HG03103 (cell line): ENCODE data around the gene EGR2.

ENCODE experiments used
- ATAC-seq: cut with Tn5 transposase; IDR thresholded peaks from one replicate; pipeline ENCODE4 v1.9.1; 2021; ENCODE audit warnings: low read depth; ENCODE audit not compliant: unreplicated experiment

The EGR2 gene

GRCh38 chr10:62816331-62817120 lies at the start of gene EGR2:
Gene EGR2 (minus strand): TSS chr10:62816366. CDS start chr10:62816029, 337 bp downstream.
- ATAC-seq: peak; percentile 74

DNA sequence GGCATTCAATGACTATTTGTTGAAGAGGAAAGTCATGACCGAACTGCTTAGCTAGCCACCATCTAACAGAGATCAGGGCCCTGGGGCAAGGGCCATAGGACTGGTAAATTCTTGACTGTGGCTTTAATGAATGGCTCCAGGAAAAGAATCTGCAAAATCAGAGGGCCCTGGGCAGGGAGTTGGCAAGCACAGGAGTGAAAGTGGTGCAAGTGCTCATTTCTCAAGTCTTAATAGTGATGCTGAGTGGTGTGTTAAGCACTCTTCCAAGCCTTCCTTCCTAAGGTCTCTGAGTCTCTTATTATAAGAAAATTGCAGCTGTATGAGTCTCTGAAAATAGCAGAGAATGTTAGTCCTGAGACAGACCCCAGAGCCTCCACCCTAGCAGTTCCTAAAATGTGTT lies 46.3 kb upstream of the EGR2 start:
- no peak for ATAC-seq

DNA sequence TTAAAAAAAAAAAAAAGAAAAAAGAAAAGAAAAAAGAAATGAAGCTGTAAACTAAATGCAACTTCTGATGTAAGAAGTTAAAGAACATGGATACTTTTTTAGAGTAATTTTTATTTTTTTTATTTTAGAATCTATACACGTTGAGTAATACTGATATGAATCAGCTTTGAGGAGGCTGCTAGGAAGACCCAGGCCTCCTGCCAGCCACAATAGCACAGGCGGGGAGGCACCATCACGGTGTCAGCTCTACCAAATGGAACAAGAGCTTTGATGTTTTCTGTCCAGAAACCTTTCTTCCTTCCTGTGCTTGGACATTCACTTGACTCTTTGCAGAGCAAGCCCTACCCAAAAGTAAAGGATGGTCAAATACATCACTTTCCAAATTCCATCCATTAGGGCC lies 45.3 kb upstream of the EGR2 start:
- no peak for ATAC-seq

DNA sequence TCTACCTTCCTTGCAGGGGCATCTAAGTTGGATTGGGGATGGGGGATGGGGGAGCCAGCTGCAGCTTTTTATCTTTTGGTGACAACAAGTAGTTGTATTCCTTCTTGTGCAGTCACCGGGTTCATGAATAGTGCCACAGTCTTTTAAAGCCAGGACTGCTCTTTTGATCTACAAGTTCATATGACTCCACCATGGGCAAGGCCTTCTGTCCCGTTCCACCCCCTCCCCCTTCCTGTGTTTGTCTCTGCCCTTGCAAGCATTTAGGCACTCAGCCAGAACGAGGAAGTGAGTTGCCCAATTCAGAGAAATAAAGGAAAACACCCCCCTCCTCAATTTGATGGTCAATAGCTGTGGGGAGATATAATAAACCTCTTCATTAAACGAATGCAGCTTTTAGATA lies 44.8 kb upstream of the EGR2 start:
- no peak for ATAC-seq

DNA sequence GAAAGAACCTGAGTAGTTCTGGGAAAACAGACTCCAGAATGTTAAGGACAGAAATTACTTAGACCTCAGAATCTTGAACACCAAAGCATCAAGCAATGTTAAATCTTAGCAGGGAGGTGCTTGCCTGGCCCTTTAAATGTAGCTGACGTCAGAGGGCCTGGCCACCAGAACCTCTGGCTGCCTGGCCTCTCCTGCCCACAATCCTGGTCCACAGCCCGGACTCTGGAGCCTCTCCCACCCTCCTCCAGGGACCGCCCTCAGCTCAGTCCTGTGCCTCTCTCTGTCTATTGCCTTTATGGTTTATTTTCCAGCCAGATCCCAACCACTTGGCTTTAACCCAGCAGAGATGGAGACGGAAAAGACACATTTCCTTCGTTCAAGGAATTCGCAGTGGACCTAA lies 42.2 kb upstream of the EGR2 start:
- ATAC-seq: no peak

DNA sequence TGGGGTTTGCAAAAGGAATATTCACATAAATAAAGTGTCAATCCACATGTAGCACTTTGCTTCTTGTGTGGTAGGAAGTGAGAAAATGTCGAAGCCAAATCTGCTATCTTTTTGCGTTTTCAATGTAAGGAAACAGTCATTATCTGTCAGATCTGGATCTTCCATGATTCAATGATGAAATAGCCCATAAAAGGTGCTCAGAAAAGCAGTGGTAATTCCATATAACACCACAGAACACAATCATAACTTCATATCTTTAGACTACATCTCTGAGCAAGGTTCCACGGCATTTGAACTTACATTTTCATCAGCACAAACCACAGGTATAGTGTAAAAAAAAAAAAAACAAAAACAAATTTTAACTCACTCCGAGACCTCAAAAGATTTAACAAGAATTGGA lies 39.9 kb upstream of the EGR2 start:
- ATAC-seq: no peak

DNA sequence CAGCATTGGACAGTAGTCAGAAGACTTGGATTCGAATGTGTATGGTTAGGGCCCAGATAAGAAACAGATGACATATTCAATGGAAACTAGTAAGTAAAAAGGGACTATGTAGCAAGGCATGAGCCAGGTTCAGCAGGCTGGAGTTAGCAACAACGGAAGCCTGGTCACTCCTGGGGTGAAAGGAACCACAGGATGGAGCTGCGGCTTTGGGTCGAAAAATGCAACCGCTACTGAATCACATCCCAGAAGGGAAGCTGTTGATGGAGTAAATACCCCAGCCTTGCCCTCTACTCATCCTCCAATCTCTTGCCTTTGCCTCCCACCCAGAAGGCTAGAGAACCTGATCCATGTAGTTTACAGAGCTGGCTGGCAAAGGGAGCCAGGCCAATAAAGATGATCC lies 37.5 kb upstream of the EGR2 start:
- ATAC-seq: no peak

GRCh38 chr10:62852961-62853702 lies 37.0 kb upstream of the EGR2 start:
- peak; percentile 71 for ATAC-seq

DNA sequence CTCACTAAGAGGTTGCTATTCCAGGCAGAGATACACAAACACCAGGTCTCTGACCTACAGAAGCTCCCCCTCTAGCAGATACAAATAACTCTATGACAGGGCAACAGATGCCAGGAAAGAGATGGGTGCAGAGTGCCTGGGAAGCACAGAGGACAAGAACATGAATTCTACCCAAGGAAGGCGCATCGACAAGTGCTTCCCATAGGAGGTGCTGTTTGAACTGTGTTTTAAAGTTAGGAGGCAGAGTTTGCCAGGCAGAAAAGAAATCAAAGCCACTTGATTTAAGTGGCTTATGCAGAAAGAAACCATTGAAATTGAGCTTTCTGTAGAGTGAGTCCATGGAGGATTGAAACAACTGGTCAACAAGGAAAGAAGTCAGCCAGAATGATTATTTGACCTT lies 35.3 kb upstream of the EGR2 start:
- no peak for ATAC-seq

GRCh38 chr10:62850646-62851045 lies 34.5 kb upstream of the EGR2 start:
- ATAC-seq: no peak

DNA sequence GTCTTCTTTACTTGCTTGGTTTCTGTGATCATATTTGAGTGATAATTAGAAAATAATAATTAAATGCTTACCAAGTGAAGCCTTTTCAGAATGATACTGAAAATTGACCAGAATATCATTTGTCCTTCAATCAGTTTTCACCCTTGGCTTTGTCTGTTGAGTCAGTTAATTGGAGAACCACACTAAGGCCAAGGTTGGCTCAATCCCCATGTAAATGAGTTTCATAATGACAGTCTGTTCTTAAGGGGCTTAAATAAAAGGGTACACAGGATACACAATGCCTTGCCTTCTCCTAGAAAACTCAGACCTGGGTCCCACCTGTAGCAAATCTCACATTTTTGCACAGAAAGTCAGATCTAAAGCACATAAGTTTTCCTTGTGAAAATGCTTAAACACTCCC lies 31.3 kb upstream of the EGR2 start:
- ATAC-seq: no peak

- ATAC-seq: no peak
Measured at GRCh38 chr10:62844280-62845011, 28.3 kb upstream of the EGR2 start.

GRCh38 chr10:62843600-62843999 lies 27.4 kb upstream of the EGR2 start:
- no peak for ATAC-seq

DNA sequence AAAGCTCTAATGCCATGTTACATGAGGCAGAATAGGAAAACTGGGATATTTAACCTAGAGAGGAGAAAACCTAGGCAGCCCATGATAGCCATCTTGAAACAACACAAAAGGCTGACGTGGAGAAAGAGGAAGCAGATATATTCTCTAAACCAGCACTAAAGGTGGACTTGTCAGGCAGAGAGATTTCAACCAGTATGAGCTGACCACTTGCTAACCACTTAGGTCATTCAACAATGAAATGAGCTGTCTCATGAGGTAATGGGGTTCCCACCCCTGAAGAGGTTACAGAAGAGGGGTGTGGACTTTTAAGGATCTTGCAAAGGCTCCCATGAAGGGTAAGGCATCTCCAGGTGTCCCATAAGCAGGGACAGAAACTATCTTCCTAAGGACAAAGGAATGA lies 26.8 kb upstream of the EGR2 start:
- no peak for ATAC-seq

DNA sequence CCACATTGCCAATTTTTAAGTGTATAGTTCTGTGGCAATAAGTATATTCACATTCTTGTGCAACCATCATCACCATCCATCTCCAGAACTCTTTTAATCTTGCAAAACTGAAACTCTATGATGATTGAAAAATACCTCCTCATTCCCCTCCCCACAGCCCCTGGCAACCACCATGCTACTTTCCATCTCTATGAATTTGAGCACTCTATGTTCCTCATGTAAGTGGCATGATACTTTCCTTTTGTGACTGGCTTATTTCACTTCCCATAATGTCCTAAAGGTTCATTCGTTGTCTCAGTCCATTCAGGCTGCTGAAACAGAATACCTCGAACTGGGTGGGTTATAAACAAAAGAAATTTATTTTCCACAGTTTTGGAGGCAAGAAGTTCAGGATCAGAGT lies 23.4 kb upstream of the EGR2 start:
- ATAC-seq: no peak

DNA sequence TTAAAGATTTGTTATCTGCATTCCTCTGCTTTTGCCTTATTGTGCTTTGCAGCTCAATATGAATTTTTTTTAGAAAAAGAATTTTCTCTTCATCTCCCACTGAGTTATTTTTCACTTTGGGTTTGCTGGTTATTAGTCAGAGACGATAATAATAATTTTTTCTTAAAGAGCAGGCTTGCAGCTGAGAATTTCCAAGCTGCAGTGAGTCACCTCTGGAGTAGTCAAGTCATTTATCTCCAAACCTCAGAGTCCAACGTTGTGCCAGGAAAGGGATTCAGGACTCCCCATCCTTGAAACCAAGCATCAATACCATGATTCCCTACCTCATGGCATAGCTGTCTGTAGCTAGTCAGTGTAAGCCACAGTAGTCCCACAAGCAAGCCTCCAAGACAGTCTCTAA lies 15.2 kb upstream of the EGR2 start:
- no peak for ATAC-seq

DNA sequence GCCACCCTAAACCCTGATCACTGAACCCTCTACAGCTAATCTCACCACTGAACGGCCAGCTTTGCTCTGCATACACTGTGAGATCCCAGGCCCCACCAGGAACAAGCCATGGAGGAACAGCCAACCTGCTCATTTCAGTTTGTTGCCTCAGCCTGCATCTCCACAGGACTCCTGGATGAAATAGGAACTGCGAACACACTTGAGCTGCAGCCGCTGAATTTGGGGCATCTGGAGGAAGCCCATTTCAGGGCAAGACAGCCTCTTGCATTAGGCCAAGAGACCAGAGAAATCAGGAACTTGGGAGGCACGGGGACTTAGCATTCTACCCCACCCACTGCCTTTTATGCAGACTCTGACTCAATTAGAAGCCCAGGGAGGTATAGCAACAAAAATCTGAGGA lies 14.5 kb upstream of the EGR2 start:
- ATAC-seq: no peak

DNA sequence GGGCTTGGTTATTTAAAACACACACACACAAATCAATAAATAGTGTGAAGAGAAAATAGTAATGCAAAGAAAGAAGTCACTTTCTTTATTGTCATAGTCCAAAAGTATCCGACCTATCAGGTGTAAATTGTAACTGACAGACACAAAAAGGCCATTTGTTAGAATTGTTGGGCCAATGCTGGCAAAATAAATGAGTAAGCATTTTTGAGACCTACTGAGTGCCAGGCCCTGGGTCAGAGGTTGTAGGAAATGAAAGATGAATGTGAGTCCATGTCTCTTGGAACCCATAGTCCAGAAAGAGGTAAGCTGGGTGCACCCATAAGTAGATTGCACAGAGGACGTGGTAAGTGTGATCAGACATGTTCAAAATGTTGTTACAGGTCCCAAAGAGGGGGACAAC lies 13.5 kb upstream of the EGR2 start:
- ATAC-seq: no peak

DNA sequence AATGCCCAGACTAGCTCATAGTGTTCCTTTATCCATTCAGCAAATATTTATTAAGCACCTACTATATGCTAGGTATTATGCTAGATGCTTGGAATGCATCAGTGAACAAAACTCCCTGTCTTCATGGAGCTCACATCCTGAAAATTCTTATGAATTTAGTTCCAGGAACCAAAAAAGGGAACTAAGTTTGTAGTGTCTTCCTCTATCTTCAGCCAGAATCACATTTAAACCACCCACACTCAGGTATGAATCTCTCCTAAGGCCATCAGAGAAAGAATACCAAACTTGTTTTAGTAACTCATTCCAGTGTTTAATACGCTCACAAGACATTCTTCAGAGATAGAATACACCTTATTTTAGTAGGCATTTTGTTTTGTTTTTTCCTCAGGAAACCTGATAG lies 10.1 kb upstream of the EGR2 start:
- no peak for ATAC-seq

GRCh38 chr10:62820586-62820985 lies 4.4 kb upstream of the EGR2 start:
- no peak for ATAC-seq

GRCh38 chr10:62819141-62819920 lies 3.2 kb upstream of the EGR2 start:
- ATAC-seq: no peak
